Diencephalon (tissue), 1 donor: ENCODE measurements around the gene GRB14. TPM values are rescaled to one million over a fixed set of nuclear protein-coding genes. Genes with fewer than 3 reads are reported as not detected.

Experiments used
- total RNA-seq: library from RNA; depleted of rRNA; stranded (reverse); fragments of >200 nt; gene quantifications from one replicate; pipeline ENCODE4 v1.2.3, GENCODE V29; 2014

Gene GRB14
- total RNA-seq = 12.5 TPM

GRCh38 chr2:164620873-164621763 lies at the start of gene GRB14:
Gene GRB14 (minus strand): TSS chr2:164621482. CDS start chr2:164621309, 173 bp downstream.

Other genes starting within 250 kb of the GRB14 start
- 13.1 TPM for gene COBLL1, start 220.3 kb upstream of the GRB14 start, total RNA-seq